ENCODE data around the gene TPRG1L.

Gene TPRG1L

GRCh38 chr1:3677484-3677883, 52.7 kb downstream of the TPRG1L start:
- in situ Hi-C loops (cut with MboI; ENCODE audit: low sequenced_read_pairs), result no loop called here

GRCh38 chr1:3678361-3679097, 53.7 kb downstream of the TPRG1L start:
- in situ Hi-C loops (cut with MboI; ENCODE audit: low sequenced_read_pairs), result no loop called here

- in situ Hi-C loops (cut with MboI; ENCODE audit: low sequenced_read_pairs), result no loop called here
These were observed 54.3 kb downstream of the TPRG1L start for GRCh38 chr1:3679098-3679555.
